Epidermal melanocyte (primary cell): ENCODE data around the gene BICRA.
A peak's percentile ranks its signal among the peaks of the same experiment; 100 is the strongest.

Experiments
- DNase-seq: peaks from one replicate; pipeline ENCODE4 v3.0.0; 2011; ENCODE audit warnings: low spot score; ENCODE audit not compliant: insufficient read length

The BICRA gene

GRCh38 chr19:47601180-47601904, 7.6 kb upstream of the BICRA start:
- no peak for DNase-seq

- DNase-seq: no peak
Observed at GRCh38 chr19:47603706-47604565, 5.0 kb upstream of the BICRA start.

- no peak for DNase-seq
Observed at GRCh38 chr19:47607564-47608073, 1.3 kb upstream of the BICRA start.

GRCh38 chr19:47608074-47608918, 638 bp upstream of the BICRA start:
- peak; percentile 93 for DNase-seq

- DNase-seq: no peak
Observed at GRCh38 chr19:47609906-47610894, 1.3 kb downstream of the BICRA start.

- no peak for DNase-seq
Observed at GRCh38 chr19:47610902-47611301, 2.0 kb downstream of the BICRA start.

- DNase-seq: peak; percentile 49
Observed at GRCh38 chr19:47613165-47614020, 4.5 kb downstream of the BICRA start.

GRCh38 chr19:47614021-47614295, 5.0 kb downstream of the BICRA start:
- DNase-seq: no peak

GRCh38 chr19:47614559-47614958, 5.6 kb downstream of the BICRA start:
- DNase-seq: no peak

- no peak for DNase-seq
Observed at GRCh38 chr19:47615230-47615629, 6.3 kb downstream of the BICRA start.

- DNase-seq: peak; percentile 73
Observed at GRCh38 chr19:47615714-47616113, 6.8 kb downstream of the BICRA start.

GRCh38 chr19:47618771-47619170, 9.8 kb downstream of the BICRA start:
- no peak for DNase-seq

GRCh38 chr19:47619763-47620162, 10.8 kb downstream of the BICRA start:
- no peak for DNase-seq

GRCh38 chr19:47623151-47623920, 14.4 kb downstream of the BICRA start:
- no peak for DNase-seq

GRCh38 chr19:47623921-47624391, 15.0 kb downstream of the BICRA start:
- no peak for DNase-seq

- DNase-seq: no peak
Observed at GRCh38 chr19:47625650-47626049, 16.7 kb downstream of the BICRA start.

GRCh38 chr19:47626238-47626637, 17.3 kb downstream of the BICRA start:
- no peak for DNase-seq

GRCh38 chr19:47628078-47628771, 19.3 kb downstream of the BICRA start:
- no peak for DNase-seq
